GM12878 (cell line): ENCODE data around the gene THBS1. TPM values are rescaled to one million over a fixed set of nuclear protein-coding genes. Genes with fewer than 3 reads are reported as not detected.

Source experiments
- ATAC-seq: fragments of 200-7000 bp; cut with Tn5 transposase; 3 replicates; pipeline ENCODE4 v1.9.1; 2020; ENCODE audit warnings: mild to moderate bottlenecking, moderate library complexity
- BruUV-seq: library from RNA; stranded (reverse); fragments of 400-500 nt; replicated peaks from 2 replicates; lab custom pipeline; 2021; lab: Mats Ljungman, UMichigan
- CTCF ChIA-PET: fragments of 300-600 bp; sonication (Branson Sonifier 250); formaldehyde crosslinking; extraction: SDS; loops from one replicate; lab custom pipeline; 2021; ENCODE audit warnings: inconsistent platforms; lab: Yijun Ruan, JAX
- POLR2A ChIA-PET: fragments of 350-600 bp; formaldehyde crosslinking; extraction: SDS; loops from one replicate; lab custom pipeline; 2021; ENCODE audit warnings: inconsistent platforms; lab: Charles Lee
- RAD21 ChIA-PET: fragments of 300-600 bp; sonication (Branson Sonifier 250); formaldehyde crosslinking; loops from one replicate; lab custom pipeline; 2023; ENCODE audit warnings: antibody characterized with exemption; ENCODE audit not compliant: unreplicated experiment; lab: Charles Lee
- SMC1A ChIA-PET: fragments of 300-600 bp; sonication (Branson Sonifier 250); formaldehyde crosslinking; loops from one replicate; lab custom pipeline; 2023; ENCODE audit not compliant: unreplicated experiment, uncharacterized antibody; lab: Charles Lee
- DNase-seq: peaks from one replicate; pipeline ENCODE4 v3.0.0-alpha.2; 2011; ENCODE audit warnings: low read depth, low spot score
- FAIRE-seq: peaks from 3 replicates; lab custom pipeline; 2011; peaks lifted over from hg19 to GRCh38; lab: Jason Lieb, UNC
- H2AFZ ChIP-seq: 2 replicates; pipeline ENCODE4 v1.6.0; 2011; ENCODE audit warnings: low read depth, low read length, control low read depth; ENCODE audit not compliant: control insufficient read depth
- H3K27ac ChIP-seq: 2 replicates; pipeline ENCODE4 v1.5.1; 2011; ENCODE audit warnings: control low read depth; ENCODE audit not compliant: control insufficient read depth, insufficient read depth
- H3K27me3 ChIP-seq, 2 experiments: replicated peaks in 1 of 2; 2 replicates each; pipeline versions ENCODE4 v1.6.0 to v1.6.1; 2011; ENCODE audit warnings: low read length in 1 of 2; ENCODE audit not compliant: control insufficient read depth in 2 of 2, insufficient read depth in 2 of 2
- H3K36me3 ChIP-seq, 2 experiments: 2 replicates each; pipeline ENCODE4 v1.5.1; 2011; ENCODE audit warnings: low read length in 1 of 2; ENCODE audit not compliant: control insufficient read depth in 2 of 2, insufficient read depth in 2 of 2
- H3K4me1 ChIP-seq: 2 replicates; pipeline ENCODE4 v1.6.1; 2011; ENCODE audit warnings: mild to moderate bottlenecking, low read length, moderate library complexity, mixed read lengths; ENCODE audit not compliant: control insufficient read depth, insufficient read depth
- H3K4me2 ChIP-seq: 2 replicates; pipeline ENCODE4 v1.6.0; 2011; ENCODE audit warnings: control low read depth; ENCODE audit not compliant: control insufficient read depth, insufficient read depth
- H3K4me3 ChIP-seq: fragments of 200-600 bp; sonication (generic); 2 replicates; pipeline ENCODE4 v1.5.1; 2016
- H3K79me2 ChIP-seq: 2 replicates; pipeline ENCODE4 v1.6.0; 2011; ENCODE audit warnings: low read length; ENCODE audit not compliant: control insufficient read depth, insufficient read depth
- H3K9ac ChIP-seq: 2 replicates; pipeline ENCODE4 v1.8.0; 2011; ENCODE audit warnings: low read length, control low read depth, mixed read lengths; ENCODE audit not compliant: control insufficient read depth, insufficient read depth
- H3K9me3 ChIP-seq: replicated peaks from 3 replicates; pipeline ENCODE4 v1.5.1; 2011; ENCODE audit warnings: mild to moderate bottlenecking, low read length; ENCODE audit not compliant: control insufficient read depth, insufficient read depth
- H4K20me1 ChIP-seq: 2 replicates; pipeline ENCODE4 v1.6.0; 2011; ENCODE audit not compliant: control insufficient read depth, insufficient read depth
- ASH2L ChIP-seq: fragments of 300-600, 200-600 bp; sonication (generic); IDR thresholded peaks from 2 replicates; pipeline ENCODE4 v1.6.1; 2017; ENCODE audit warnings: low read depth, mild to moderate bottlenecking, borderline replicate concordance
- BMI1 ChIP-seq: fragments of 450-650 bp; IDR thresholded peaks from 2 replicates; pipeline ENCODE4 v1.6.1; 2016; ENCODE audit warnings: mild to moderate bottlenecking, moderate library complexity, borderline replicate concordance
- CBX5 ChIP-seq: sonication (generic); IDR thresholded peaks from 2 replicates; pipeline ENCODE4 v1.6.1; 2016; ENCODE audit warnings: low read depth, moderate library complexity, mild to moderate bottlenecking, inconsistent platforms
- CEBPB ChIP-seq, 2 experiments: fragments of 150-350 bp in 1 of 2; IDR thresholded peaks; 2 replicates each; pipeline ENCODE4 v1.6.1; 2012 to 2014; ENCODE audit warnings: low read depth in 2 of 2, low read length in 2 of 2, borderline replicate concordance in 1 of 2, inconsistent platforms in 1 of 2
- E2F4 ChIP-seq: IDR thresholded peaks from 2 replicates; pipeline ENCODE4 v1.6.1; 2012; ENCODE audit warnings: low read depth, low read length, improper control_type of control experiment
- EP300 ChIP-seq, 2 experiments: fragments of 150-350 bp in 1 of 2; IDR thresholded peaks; 2 replicates each; pipeline ENCODE4 v1.6.1; 2011 to 2012; ENCODE audit warnings: low read depth in 2 of 2, low read length in 2 of 2, borderline replicate concordance in 1 of 2, improper control_type of control experiment in 1 of 2, inconsistent platforms in 1 of 2; ENCODE audit not compliant: control insufficient read depth in 1 of 2
- ETV6 ChIP-seq, 2 experiments: fragments of 450-650 bp in 1 of 2; IDR thresholded peaks in 1 of 2; conservative IDR thresholded peaks in 1 of 2; 2 replicates each; pipeline ENCODE4 v1.6.1; 2014; ENCODE audit warnings: antibody characterized with exemption in 1 of 2, borderline replicate concordance in 1 of 2, low read depth in 1 of 2, mild to moderate bottlenecking in 1 of 2, moderate library complexity in 1 of 2
- JUNB ChIP-seq: IDR thresholded peaks from 2 replicates; pipeline ENCODE4 v1.6.1; 2016; ENCODE audit warnings: antibody characterized with exemption, mild to moderate bottlenecking
- LARP7 ChIP-seq: fragments of 450-650 bp; IDR thresholded peaks from 2 replicates; pipeline ENCODE4 v1.6.1; 2017; ENCODE audit warnings: mild to moderate bottlenecking
- MEF2B ChIP-seq: fragments of 450-650 bp; IDR thresholded peaks from 2 replicates; pipeline ENCODE4 v1.6.1; 2018; ENCODE audit warnings: mild to moderate bottlenecking, moderate library complexity; ENCODE audit not compliant: partially characterized antibody, poor library complexity, severe bottlenecking
- MTA2 ChIP-seq: fragments of 450-650 bp; IDR thresholded peaks from 2 replicates; pipeline ENCODE4 v1.6.1; 2016; ENCODE audit warnings: low read depth, mild to moderate bottlenecking, moderate library complexity
- NFYB ChIP-seq: IDR thresholded peaks from 2 replicates; pipeline ENCODE4 v1.6.1; 2011; ENCODE audit warnings: low read depth, mild to moderate bottlenecking, low read length, improper control_type of control experiment, moderate library complexity; ENCODE audit not compliant: insufficient read depth
- RUNX3 ChIP-seq: IDR thresholded peaks from 2 replicates; pipeline ENCODE4 v1.6.1; 2012; ENCODE audit warnings: low read length, inconsistent platforms
- SMC3 ChIP-seq: IDR thresholded peaks from 2 replicates; pipeline ENCODE4 v1.6.1; 2011; ENCODE audit warnings: low read length, improper control_type of control experiment, borderline replicate concordance
- SPI1 ChIP-seq: IDR thresholded peaks from 2 replicates; pipeline ENCODE4 v1.6.1; 2011; ENCODE audit warnings: low read depth, mild to moderate bottlenecking, low read length, moderate library complexity, borderline replicate concordance; ENCODE audit not compliant: insufficient read depth
- SUZ12 ChIP-seq: fragments of 200-600 bp; sonication (generic); IDR thresholded peaks from one replicate; pipeline ENCODE4 v1.6.1; 2018; ENCODE audit warnings: antibody characterized with exemption, mild to moderate bottlenecking; ENCODE audit not compliant: unreplicated experiment
- TARDBP ChIP-seq: IDR thresholded peaks from 2 replicates; pipeline ENCODE4 v1.6.1; 2016; ENCODE audit warnings: borderline replicate concordance
- ZNF217 ChIP-seq: fragments of 450-650 bp; IDR thresholded peaks from 2 replicates; pipeline ENCODE4 v1.6.1; 2017; ENCODE audit warnings: antibody characterized with exemption, mild to moderate bottlenecking
- ZNF622 ChIP-seq: fragments of 450-650 bp; IDR thresholded peaks from 2 replicates; pipeline ENCODE4 v1.6.1; 2017; ENCODE audit warnings: mild to moderate bottlenecking, inconsistent platforms
- WGBS: methylation state at CpG from one replicate; pipeline ENCODE4 v1.1.6; 2016; ENCODE audit warnings: low lambda C conversion rate; ENCODE audit not compliant: insufficient replicate concordance, insufficient coverage; ENCODE audit errors: missing lambda C conversion rate; 5-methylcytosine and 5-hydroxymethylcytosine counted together
- in situ Hi-C: fragments of 300-500 bp; cut with MboI; formaldehyde crosslinking; loops from 9 replicates; pipeline ENCODE4 v1.14.3; 2018; ENCODE audit warnings: mixed read lengths
- intact Hi-C: fragments of 100-400 bp; cut with micrococcal nuclease; formaldehyde crosslinking; loops from one replicate; pipeline ENCODE4 v1.14.2; 2022; ENCODE audit not compliant: unreplicated experiment
- polyA plus RNA-seq, 11 experiments: library from polyadenylated mRNA; depleted of rRNA in 4 of 11; unstranded in 6 of 11; stranded (reverse) in 5 of 11; fragments of >200 nt; fragmentation: Nextera tagmentation in 4 of 11; fragmentation: Illumina TruSeq in 1 of 11; extraction: Ambion mirVana in 4 of 11; extraction: Trizol in 1 of 11; gene quantifications; 1 replicate in 1 of 11; 2 replicates in 10 of 11; pipeline versions ENCODE4 v1.2.1 to v1.2.3, GENCODE V29; 2011 to 2016; ENCODE audit warnings: inconsistent platforms in 2 of 11, missing spikeins in 2 of 11, low read depth in 1 of 11
- total RNA-seq, 4 experiments: library from RNA; depleted of rRNA in 3 of 4; stranded (reverse); fragments of >200 nt in 3 of 4; fragmentation: Illumina TruSeq in 1 of 4; extraction: Trizol in 1 of 4; gene quantifications; 2 replicates each; pipeline versions ENCODE4 v1.2.1 to v1.2.3, GENCODE V29; 2013 to 2021

The THBS1 gene
- total and polyA plus RNA-seq, 10 of the 15 experiments (the other 5 are each of a cell fraction or from before 2014, with no cell fraction given), result under 0.01 to 1.5 (median 0.23) TPM; not detected in 3

- no peak overlapping the region for H2AFZ ChIP-seq
- 57% methylated on average over 5 of the region's 5 CpGs for WGBS
- no peak for FAIRE-seq
- no peak overlapping the region for H3K9ac ChIP-seq
- intact Hi-C loops, result no loop called here
- BruUV-seq, result no TSS peak
- no peaks in the 10 kb centered on the region for H3K9me3 ChIP-seq
- H3K79me2 ChIP-seq, result no peaks in the 10 kb centered on the region
- H3K36me3 ChIP-seq, result no peaks in the 10 kb centered on the region
- TF ChIP-seq LARP7 (no peak), SPI1 (no peak), TARDBP (no peak), ETV6 (conservative IDR thresholded peaks at IDR 0.05 in 1 of 2, IDR thresholded peaks at IDR 0.05 in 1 of 2; ENCODE audit: borderline replicate concordance in 1 of 2, low read depth in 1 of 2) (no peak), EP300 (IDR thresholded peaks at IDR 0.05; ENCODE audit: borderline replicate concordance in 1 of 2, control insufficient read depth in 1 of 2, low read depth in 2 of 2, low read length in 2 of 2) (no peak), CEBPB (IDR thresholded peaks at IDR 0.05; ENCODE audit: borderline replicate concordance in 1 of 2, low read depth in 2 of 2, low read length in 2 of 2) (no peak), MTA2 (no peak), CBX5 (no peak), RUNX3 (no peak), SUZ12 (no peak), ZNF217 (no peak), E2F4 (no peak), BMI1 (no peak), ASH2L (no peak), NFYB (no peak), JUNB (no peak), SMC3 (no peak), MEF2B (no peak), ZNF622 (no peak)
- TF ChIP-seq, all 136 proteins: peak for 0
- ATAC-seq, result no peak
- ChIA-PET SMC1A (no interaction called here), POLR2A (no interaction called here), CTCF (interaction anchor here (3.1 to 4.3 kb wide), 2 partner anchors 89 to 161 kb away, joined by 19 to 31 read pairs; no protein-coding TSS in a partner anchor), RAD21 (no interaction called here)
- DNase-seq, result no peak
- no peaks in the 10 kb centered on the region for H4K20me1 ChIP-seq
- no peak overlapping the region for H3K27ac ChIP-seq
- no peaks in the 10 kb centered on the region for H3K4me1 ChIP-seq
- in situ Hi-C loops, result loop anchor here (25.0 kb wide), 1 partner anchor 784 kb away; no protein-coding TSS in a partner anchor
- H3K4me2 ChIP-seq, result no peak overlapping the region
- no peak overlapping the region for H3K4me3 ChIP-seq
- no peaks in the 10 kb centered on the region for H3K27me3 ChIP-seq
These were observed 15.6 kb downstream of the THBS1 start for GRCh38 chr15:39596358-39597051.
